GM21381 (cell line): ENCODE data around the gene ANKRD29.
"Not testable (repeated sequence)": the region's sequence is repeated elsewhere in the genome, so short reads cannot be mapped to it uniquely, and the experiment has no call there.

Experiments used
- ATAC-seq: cut with Tn5 transposase; IDR thresholded peaks from one replicate; pipeline ENCODE4 v1.9.1; 2021; ENCODE audit warnings: mild to moderate bottlenecking, moderate library complexity; ENCODE audit not compliant: unreplicated experiment

Gene ANKRD29

GRCh38 chr18:23567671-23568070 is 95.0 kb downstream of the ANKRD29 start:
- no peak for ATAC-seq

DNA sequence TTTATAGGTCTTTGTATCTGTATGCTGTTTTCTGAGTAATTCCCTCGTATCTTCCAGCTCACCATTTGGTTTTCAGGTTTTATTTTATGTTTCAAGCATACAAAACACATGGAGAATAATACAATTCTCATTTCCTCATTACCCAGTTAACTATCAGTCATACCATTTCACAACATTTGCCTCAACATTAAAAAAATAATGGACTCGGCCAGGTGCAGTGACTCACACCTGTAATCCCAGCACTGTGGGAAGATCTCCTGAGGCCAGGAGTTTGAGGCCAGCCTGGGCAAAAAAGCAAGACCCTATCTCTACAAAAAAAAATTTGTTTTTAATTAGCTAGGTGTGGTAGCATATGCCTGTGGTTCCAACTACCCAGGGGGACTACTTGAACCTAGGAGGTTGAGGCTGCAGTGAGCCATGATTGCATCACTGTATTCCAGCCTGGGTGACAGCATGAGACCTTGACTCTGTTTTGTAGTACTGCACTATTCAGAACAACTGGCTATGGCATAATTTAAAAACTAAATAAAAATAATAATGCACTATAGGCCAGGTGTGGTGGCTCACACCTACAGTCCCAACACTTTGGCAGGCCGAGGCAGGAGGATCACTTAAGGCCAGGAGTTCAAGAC is 96.7 kb downstream of the ANKRD29 start:
- ATAC-seq: no peak

DNA sequence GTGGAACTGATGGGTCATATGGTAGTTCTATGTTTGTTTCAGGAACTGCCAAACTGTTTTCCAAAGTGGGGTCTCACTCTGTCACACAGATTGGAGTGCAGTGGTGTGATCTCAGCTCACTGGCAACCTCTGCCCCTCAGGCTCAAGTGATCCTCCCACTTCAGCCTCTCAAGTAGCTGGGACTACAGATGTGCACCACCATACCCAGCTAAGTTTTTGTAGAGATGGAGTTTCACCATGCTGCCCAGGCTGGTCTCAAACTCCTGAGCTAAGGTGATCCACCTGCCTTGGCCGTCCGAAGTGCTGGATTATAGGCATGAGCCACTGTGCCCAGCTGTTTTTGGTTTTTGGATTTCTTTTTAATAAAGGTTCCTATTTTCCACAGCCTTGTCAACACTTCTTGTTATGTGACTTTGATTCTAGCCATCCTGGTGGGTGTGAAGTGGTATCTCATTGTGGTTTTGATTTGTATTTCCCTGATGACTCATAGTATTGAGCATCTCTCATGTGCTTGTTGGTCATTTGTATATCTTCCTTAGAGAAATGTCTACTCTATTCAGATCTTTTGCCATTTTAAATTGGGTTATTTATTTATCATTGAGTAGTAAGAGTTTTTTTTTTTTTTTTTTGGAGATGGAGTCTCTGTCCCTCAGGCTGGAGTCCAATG is 99.2 kb downstream of the ANKRD29 start:
- no peak for ATAC-seq

DNA sequence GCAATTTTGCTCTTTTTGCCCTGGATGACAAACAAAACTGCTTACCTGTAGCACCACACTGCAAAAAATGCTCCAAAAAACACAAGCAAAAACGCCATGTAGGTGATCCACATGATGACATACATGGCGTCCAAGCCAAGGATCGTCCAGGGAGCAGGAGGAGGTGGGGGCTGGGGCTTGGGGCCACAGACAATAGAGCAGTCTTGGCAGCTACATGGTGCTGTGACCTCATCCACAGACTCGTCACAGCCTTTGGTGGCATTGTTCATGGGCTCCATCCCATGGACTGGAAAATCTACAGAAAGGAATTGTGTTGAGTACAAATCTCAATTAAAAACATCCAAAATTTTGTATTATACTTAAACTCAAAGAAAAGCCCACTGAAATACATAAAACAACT is 102.5 kb downstream of the ANKRD29 start:
- ATAC-seq: no peak

DNA sequence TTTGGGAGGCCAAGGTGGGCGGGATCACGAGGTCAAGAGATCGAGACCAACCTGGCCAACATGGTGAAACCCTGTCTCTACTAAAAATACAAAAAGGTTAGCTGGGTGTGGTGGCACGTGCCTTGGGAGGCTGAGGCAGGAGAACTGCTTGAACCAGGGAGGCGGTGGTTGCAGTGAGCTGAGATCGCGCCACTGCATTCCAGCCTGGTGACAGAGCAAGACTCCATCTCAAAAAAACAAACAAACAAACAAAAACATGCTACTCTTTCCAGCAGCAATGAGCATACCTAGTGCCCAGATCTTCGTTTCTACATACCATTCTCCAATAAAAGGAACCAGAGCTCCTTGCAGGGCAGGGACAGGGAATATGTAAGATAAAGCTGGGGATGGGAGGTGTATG is 105.2 kb downstream of the ANKRD29 start:
- not testable (repeated sequence) for ATAC-seq

DNA sequence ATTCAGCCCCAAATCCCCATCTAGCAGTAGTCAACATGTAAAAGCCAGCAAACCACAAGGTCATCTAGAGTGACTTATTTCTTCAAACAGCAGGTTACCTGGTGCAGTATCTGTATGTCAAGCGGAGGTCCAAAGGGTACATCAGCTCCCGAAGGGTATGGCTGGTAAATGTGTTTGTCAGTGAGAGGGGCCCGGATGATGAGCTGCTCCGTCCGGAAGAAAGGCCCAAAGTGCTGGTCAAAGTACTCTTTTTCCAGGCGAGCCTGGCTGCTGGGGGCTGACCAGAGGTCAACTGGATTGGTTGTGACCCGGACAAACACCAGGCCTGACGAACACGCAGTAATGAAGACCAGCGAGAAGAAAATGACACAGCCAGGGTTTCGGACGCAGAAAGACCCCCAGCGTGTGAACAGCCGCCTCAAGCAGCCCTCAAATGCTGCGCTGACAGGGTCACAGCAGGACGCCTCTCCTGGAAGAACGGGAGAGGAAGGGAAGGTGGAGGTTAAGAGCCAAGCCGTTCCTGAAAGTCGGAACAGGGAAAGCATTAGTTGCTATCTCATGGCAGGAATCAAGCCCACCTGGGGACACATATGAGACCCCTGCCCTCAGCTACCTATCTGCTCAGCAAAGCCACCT is 106.4 kb downstream of the ANKRD29 start:
- ATAC-seq: no peak

DNA sequence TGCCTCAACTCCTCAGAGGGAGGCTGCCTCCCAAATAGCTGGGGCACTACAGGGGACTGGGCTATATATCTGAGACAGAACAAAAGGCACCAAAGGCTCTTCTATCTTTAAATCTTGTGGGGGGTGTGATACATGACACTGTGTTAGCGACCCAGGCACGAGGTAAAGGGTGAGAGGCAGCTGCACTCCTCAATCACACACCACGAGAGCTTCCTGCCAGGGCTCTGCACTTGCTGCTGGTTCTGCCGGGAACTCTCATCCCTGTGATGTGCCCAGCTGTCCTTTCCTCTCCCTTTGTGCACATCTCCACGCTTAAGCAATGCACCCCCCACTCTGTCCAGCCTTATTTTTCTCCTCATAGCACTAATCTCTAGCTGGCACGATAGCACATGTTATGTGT is 108.8 kb downstream of the ANKRD29 start:
- no peak for ATAC-seq

DNA sequence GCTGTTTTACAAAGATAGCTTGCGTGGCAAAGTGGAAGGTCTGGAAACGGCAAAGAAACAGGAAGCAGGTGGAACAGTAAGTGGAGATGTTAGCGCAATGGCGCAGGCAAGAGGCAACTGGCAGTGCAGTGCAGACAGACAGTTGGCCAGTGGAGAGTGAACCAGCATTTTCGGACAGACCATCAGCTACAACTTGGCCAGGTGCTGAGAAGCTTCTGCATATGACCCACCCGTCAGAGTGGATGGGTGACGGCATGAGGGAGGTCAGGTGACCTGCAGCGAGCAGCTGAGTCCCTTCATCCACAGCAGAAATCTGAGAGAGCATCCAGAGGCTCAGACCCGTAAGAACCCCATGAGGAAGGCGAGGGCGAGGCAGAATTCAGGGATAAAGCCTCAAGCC is 110.2 kb downstream of the ANKRD29 start:
- ATAC-seq: no peak

- no peak for ATAC-seq
Observed at GRCh38 chr18:23551978-23552377, 110.7 kb downstream of the ANKRD29 start.

- no peak for ATAC-seq
Observed at GRCh38 chr18:23550898-23551297, 111.8 kb downstream of the ANKRD29 start.
